HG03575 (cell line): ENCODE data around the gene PPP2R3B.

Experiments
- ATAC-seq: cut with Tn5 transposase; IDR thresholded peaks from one replicate; pipeline ENCODE4 v1.9.1; 2021; ENCODE audit not compliant: unreplicated experiment, insufficient number of reproducible peaks, low FRiP score; ENCODE audit errors: extremely low read depth

PPP2R3B gene

DNA sequence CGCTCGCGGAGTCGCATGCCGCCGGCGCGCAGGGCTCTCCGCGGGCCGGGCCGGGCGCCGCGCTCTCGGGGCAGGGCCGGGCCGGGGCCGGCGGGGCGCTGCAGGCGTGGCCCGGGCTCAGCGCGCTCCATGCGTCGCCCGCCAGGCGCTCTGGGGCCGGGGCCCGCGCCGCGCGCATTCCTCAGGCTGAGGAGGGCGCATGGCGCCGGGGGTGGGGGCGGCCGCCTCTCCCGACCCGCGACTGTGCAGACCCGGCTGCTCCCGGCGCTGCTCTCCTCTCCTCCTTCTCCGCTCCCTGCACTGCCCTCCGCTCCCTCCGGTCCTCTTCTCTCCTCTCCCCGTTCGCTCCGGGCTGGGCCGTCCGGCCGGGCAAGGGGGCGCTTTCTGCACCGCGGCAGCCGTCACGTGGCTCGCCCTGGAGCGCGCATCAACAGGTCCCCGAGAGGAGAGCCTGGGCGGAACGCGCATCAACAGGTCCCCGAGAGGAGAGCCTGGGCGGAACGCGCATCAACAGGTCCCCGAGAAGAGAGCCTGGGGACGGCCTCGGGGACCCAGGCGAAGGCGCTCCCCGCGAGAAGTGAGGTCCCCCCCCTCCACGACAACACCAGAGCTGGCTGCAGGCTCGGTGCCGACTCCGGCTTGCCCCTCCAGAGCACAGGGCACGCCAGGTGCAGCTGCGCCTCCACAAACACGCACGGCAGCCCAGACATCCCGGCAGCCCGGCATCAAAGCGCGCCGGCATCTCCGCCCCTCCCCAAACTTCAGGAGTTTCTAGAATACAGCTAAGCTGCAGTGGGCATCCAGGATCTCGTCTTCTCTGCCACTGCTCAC, 12.9 kb downstream of the PPP2R3B start:
- no peak for ATAC-seq

- no peak for ATAC-seq
These were observed 13.7 kb downstream of the PPP2R3B start for GRCh38 chrX:372856-373640.

GRCh38 chrX:371907-372306, 14.8 kb downstream of the PPP2R3B start:
- ATAC-seq, result no peak

DNA sequence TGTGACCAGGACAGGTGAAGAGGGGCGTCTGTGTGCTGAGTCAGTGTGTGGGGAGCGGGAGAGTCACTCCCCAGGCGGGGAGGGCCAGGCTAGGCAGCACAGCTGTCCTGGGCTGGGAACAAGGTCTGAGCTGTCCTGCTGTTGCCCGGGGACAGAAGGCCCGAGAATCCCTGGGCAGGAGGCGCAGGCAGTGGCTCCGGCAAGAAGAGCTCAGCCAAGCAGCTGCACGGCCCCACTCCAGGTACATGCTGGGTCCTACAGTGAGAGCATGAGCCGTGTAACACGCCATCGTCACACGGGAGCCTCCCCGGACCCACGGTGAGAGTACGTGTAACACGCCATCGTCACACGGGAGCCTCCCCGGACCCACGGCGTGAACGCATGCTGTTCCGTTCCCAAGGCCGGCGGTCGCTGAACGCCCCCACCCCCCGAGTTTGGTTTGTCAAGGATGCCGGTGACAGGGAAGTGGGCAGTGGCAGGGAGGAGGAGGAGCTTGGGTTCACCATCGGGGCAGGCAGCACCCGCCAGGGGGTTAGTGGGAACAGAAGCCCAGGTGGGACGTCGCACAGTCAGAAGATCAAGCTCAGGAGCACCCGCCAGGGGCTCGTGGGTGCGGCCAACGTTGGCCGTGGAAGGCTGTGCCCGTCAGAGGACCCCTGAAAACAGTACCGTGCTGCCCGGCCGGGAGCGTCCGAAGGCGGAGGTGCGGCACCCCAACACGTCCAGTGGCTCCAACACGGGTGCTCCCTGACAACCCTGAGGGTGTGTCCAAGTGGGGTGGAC, 15.6 kb downstream of the PPP2R3B start:
- no peak for ATAC-seq

- no peak for ATAC-seq
These were observed 16.3 kb downstream of the PPP2R3B start for GRCh38 chrX:370244-370962.

- no peak for ATAC-seq
These were observed 17.1 kb downstream of the PPP2R3B start for GRCh38 chrX:369563-370101.

- no peak for ATAC-seq
These were observed 17.7 kb downstream of the PPP2R3B start for GRCh38 chrX:368811-369562.

GRCh38 chrX:367866-368265, 18.8 kb downstream of the PPP2R3B start:
- ATAC-seq, result no peak

DNA sequence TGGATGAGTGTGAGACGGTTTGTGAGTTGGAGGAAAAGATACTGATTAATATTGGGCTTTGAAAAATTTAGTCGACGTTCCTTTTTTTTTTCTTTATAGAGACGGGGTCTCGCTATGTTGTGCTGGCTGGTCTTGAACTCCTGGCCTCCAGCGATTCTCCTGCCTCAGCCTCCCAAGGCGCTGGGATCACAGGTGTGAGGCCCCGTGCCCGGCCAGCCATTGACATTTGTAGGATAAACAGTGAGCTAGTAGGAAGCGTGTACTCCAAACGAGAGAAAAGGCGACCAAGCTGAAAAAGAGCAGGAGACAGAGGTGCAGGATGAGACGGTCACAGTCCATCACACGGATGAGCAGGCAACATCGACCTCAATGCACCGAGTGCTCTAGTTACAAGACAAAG, 19.4 kb downstream of the PPP2R3B start:
- ATAC-seq, result no peak

DNA sequence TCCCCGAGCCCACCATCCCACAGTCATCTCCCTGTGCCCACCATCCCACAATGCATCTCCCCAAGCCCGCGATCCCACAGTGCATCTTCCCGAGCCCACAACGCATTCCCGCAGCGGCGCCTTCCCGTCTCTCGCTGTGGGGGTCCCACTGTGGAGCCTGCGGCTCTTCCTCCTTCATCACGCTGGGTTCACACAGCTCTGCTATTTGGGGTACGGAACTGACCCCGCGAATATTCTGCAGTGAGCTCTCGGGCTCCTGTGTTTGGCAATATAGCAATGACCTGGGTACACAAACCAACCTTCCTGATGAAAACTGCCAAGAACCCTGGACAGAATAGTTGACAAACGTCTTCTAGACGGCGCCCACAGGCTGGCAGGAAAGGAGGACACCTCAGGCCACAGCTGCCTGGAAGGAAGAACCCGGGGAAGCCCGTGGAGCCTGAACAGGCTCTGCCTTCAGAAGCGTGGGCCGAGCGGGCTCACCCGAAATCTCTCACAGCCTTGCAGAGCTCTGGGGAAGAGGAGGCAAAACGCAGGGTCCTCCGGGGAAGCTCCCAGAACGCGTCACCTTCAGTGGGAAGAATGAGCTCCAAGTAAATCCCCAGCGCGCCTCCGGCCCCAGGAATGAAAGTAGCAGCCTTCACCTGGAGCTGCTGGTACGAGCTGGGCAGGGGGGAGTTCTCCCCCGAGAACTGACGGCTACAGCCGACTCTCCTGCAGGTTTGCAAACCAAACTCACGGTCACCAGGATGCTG, 22.9 kb downstream of the PPP2R3B start:
- ATAC-seq, result no peak

GRCh38 chrX:362937-363620, 23.6 kb downstream of the PPP2R3B start:
- no peak for ATAC-seq

DNA sequence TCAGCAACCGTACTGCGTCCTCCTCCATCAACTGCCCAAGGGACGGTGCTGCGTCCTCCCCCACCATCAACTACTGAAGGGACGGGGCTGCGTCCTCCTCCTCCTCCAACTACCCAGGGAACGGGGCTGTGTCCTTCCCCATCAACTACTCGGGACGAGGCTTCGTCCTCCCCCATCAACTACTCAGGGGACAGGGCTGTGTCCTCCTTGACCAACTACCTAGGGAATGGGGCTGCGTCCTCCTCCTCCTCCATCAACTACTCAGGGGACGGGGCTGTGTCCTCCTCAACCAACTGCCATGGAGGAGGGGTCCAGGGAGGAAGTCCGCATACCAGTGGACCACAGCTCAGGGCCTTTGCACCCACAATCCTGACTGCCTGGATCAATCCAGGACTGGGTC, 24.4 kb downstream of the PPP2R3B start:
- no peak for ATAC-seq

DNA sequence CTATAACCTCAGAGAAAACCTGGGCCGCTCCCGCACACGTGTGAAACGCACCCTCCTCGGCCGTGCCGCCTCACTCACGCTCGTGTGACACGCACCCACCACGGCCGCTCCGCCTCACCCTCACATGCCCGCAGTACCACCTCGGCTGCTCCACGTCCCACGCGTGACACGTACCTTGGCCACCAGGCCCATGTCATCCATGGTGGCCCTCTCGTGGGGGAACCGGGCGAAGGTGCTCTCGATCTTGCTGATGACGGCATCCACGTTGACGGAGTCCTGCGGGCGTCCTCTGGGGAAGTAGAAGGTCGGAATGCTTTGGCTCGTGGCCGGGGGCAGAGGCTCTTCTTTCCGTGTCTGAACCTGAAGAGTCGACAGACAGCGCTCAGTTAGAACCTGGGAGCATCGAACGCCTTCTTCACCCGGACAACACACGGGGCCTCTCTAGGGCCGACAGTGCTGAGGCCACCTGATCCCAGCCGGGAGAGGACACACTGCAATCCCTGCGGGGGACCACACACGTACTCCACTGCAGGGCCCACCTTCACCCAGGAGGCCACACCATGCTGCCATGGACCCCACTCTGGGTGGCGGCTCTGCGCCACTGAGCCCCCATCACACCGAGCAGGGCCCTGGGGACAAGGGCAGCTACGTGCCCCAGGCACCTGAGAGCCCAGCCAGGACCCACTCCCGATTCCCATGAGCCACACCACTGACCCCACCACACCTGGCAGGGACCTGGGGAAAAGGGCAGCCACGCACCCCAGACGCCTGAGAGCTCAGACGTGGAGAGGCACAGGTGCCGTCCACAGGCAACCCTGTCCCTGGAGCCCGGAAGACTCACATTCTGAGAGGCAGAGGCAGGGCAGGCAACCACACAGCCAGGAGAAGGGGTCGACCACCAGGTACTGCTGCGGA, 25.2 kb downstream of the PPP2R3B start:
- no peak for ATAC-seq

GRCh38 chrX:360496-361150, 26.1 kb downstream of the PPP2R3B start:
- no peak for ATAC-seq

GRCh38 chrX:358651-359143, 28.0 kb downstream of the PPP2R3B start:
- no peak for ATAC-seq
